Measurements from ENCODE around the gene RBCK1.

- no peak for TF ChIP-seq POLR2A (IDR thresholded peaks at IDR 0.05)
- no peak for TF ChIP-seq CTCF (IDR thresholded peaks at IDR 0.05 in 8 of 11, conservative IDR thresholded peaks at IDR 0.05 in 3 of 11)
- TF ChIP-seq POLR2AphosphoS5 (IDR thresholded peaks at IDR 0.05), result no peak
Observed at GRCh38 chr20:370977-371754, 36.9 kb upstream of the RBCK1 start.
